Ishikawa (cell line): ENCODE data around the gene KCNJ1.

Source experiments
- CEBPB ChIP-seq: IDR thresholded peaks from 2 replicates; pipeline ENCODE4 v1.6.1; 2012
- CREB1 ChIP-seq: IDR thresholded peaks from 2 replicates; pipeline ENCODE4 v1.6.1; 2012; ENCODE audit warnings: low read depth
- EGR1 ChIP-seq: IDR thresholded peaks from 2 replicates; pipeline ENCODE4 v1.6.1; 2012
- EP300 ChIP-seq: IDR thresholded peaks from 2 replicates; pipeline ENCODE4 v1.6.1; 2012; ENCODE audit warnings: borderline replicate concordance
- FOXM1 ChIP-seq: IDR thresholded peaks from 2 replicates; pipeline ENCODE4 v1.6.1; 2012; ENCODE audit warnings: low read depth, borderline replicate concordance
- NFIC ChIP-seq: IDR thresholded peaks from 2 replicates; pipeline ENCODE4 v1.6.1; 2012
- RAD21 ChIP-seq: IDR thresholded peaks from 2 replicates; pipeline ENCODE4 v1.6.1; 2012; ENCODE audit warnings: low read depth
- TAF1 ChIP-seq: IDR thresholded peaks from 2 replicates; pipeline ENCODE4 v1.6.1; 2012; ENCODE audit warnings: low read depth, mild to moderate bottlenecking
- TCF12 ChIP-seq: IDR thresholded peaks from 2 replicates; pipeline ENCODE4 v1.6.1; 2012; ENCODE audit warnings: low read depth
- TEAD4 ChIP-seq: IDR thresholded peaks from 2 replicates; pipeline ENCODE4 v1.6.1; 2012
- YY1 ChIP-seq: IDR thresholded peaks from 2 replicates; pipeline ENCODE4 v1.6.1; 2012; ENCODE audit warnings: low read depth
- ZBTB7A ChIP-seq: IDR thresholded peaks from 2 replicates; pipeline ENCODE4 v1.6.1; 2012; ENCODE audit warnings: low read depth
- TF ChIP-seq, protein P1 (sequence below): IDR thresholded peaks from 2 replicates; pipeline ENCODE4 v1.6.1; 2012
- TF ChIP-seq, protein P2 (sequence below): IDR thresholded peaks from 2 replicates; pipeline ENCODE4 v1.6.1; 2012
- TF ChIP-seq, protein P3 (sequence below): IDR thresholded peaks from 2 replicates; pipeline ENCODE4 v1.6.1; 2012; ENCODE audit warnings: low read depth, mild to moderate bottlenecking

The KCNJ1 gene

DNA sequence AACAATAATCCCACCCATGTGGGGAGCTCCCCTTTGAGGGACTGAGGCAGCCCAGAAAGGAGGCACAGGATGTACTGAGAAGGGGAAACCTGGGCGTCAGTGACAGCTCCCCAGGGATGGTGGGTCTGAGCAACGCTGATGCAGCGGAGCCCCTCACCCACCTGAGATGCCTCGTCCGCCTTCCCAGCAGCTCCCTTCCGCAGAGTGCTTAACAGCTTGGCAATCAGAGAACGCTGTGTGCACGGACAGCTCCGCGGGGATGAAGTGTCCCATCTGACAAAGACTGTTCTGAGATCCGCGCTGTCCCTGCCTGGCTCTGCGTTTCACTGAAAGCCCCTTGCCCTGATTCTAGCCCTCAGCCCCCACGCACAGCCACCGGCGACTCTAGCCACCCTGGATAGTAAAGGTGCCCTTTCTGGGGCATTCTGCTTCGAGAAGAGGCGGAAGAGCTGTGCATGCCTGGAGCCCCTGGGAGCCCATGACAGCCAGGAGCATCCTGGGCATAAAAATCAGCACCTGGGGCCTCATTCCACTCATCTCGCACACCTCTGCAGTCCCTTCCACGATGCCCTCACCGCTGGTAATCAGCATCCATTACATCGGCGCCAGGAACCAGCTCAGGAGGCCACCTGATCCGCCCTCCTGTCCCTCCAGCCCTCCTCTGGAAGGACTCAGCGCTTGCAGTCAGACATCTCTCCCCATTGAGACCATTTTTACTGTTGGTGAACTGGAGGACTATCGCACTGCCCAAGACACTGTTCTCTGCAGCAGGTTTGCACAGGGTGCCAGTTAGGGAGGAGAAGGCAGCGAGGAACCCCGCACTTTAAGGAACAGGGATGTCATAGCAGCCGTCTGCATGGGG, 34.8 kb upstream of the KCNJ1 start:
- no peak for TF ChIP-seq YY1
- TF ChIP-seq, protein P1, sequence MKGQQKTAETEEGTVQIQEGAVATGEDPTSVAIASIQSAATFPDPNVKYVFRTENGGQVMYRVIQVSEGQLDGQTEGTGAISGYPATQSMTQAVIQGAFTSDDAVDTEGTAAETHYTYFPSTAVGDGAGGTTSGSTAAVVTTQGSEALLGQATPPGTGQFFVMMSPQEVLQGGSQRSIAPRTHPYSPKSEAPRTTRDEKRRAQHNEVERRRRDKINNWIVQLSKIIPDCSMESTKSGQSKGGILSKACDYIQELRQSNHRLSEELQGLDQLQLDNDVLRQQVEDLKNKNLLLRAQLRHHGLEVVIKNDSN, result no peak
- TF ChIP-seq, protein P2, sequence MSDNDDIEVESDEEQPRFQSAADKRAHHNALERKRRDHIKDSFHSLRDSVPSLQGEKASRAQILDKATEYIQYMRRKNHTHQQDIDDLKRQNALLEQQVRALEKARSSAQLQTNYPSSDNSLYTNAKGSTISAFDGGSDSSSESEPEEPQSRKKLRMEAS, result no peak

DNA sequence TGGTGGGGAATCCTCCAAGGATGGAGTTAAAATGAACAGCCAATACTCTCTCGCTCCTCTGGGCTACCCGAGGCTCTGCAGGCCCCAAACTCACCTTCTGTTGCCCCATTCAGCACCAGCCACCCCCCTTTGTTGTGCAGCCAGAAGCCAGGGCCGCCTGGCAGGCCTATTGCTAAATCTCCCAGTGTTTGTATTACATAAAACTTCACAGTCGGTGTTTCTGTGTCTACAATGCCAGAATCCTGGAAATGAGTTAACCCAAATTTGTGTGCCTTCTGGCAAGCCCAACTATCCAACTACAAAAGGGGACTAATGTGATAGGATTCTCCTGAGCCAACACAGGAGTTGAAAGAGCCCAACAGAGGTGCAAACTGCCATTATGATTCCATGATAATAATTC, 33.4 kb upstream of the KCNJ1 start:
- no peak for TF ChIP-seq FOXM1
- no peak for TF ChIP-seq EGR1
- no peak for TF ChIP-seq TEAD4

DNA sequence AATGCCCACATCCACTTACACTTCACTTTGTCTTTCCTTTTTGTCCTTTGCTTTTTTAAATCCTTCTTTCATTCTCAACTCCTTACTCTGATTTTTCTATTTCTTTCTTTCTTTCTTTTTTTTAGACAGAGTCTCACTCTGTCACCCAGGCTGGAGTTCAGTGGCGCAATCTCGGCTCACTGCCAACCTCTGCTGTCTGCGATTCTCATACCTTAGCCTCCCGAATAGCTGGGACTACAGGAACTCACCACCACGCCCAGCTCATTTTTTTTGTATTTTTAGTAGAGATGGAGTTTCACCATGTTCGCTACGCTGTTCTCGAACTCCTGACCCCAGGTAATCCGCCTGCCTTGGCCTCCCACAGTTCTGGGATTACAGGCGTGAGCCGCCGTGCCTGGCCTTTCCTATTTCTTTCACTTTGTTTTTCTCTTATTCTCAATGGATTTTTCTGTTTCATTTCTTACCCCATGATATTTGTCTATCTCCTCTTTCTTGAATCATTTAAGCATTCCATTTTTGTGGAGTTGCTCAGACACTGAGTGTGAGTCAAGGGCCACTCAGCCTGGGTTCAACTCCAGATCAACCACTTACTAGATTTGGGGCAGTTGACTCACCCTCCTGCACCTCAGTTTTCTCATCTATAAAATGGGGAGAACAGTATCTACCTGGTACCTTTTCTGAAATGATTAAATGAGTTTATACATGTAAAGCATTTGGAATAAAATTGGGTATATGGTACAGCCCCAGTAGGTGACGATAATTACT, 31.7 kb upstream of the KCNJ1 start:
- TF ChIP-seq CEBPB (peak; percentile 91), NFIC (peak; percentile 81), TEAD4 (0 out of 2 replicates have a peak, but pooled peaks have one; percentile 6), TCF12 (no peak)
- TF ChIP-seq, protein P1, result no peak

DNA sequence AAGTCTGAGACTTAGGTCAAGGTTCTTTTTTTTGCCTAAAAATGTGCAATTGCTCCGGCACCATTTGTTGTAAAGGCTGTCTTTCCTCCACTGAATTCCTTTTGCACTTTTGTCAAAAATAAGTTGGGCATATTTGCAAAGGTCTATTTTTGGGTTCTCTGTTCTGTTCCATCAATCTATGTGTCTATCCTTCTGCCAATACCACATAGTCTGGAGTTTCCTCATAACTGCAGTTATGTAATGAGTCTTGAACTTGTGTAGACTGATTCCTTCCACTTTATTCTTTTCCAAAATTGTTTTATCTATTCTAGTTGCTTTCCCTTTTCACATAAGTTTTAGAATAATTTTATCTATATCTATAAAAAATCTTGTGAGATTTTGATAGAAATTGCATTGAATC, 30.7 kb upstream of the KCNJ1 start:
- TF ChIP-seq TEAD4 (no peak), EGR1 (no peak), CREB1 (no peak), FOXM1 (no peak)
- TF ChIP-seq, protein P2, result no peak
- TF ChIP-seq, protein P3, sequence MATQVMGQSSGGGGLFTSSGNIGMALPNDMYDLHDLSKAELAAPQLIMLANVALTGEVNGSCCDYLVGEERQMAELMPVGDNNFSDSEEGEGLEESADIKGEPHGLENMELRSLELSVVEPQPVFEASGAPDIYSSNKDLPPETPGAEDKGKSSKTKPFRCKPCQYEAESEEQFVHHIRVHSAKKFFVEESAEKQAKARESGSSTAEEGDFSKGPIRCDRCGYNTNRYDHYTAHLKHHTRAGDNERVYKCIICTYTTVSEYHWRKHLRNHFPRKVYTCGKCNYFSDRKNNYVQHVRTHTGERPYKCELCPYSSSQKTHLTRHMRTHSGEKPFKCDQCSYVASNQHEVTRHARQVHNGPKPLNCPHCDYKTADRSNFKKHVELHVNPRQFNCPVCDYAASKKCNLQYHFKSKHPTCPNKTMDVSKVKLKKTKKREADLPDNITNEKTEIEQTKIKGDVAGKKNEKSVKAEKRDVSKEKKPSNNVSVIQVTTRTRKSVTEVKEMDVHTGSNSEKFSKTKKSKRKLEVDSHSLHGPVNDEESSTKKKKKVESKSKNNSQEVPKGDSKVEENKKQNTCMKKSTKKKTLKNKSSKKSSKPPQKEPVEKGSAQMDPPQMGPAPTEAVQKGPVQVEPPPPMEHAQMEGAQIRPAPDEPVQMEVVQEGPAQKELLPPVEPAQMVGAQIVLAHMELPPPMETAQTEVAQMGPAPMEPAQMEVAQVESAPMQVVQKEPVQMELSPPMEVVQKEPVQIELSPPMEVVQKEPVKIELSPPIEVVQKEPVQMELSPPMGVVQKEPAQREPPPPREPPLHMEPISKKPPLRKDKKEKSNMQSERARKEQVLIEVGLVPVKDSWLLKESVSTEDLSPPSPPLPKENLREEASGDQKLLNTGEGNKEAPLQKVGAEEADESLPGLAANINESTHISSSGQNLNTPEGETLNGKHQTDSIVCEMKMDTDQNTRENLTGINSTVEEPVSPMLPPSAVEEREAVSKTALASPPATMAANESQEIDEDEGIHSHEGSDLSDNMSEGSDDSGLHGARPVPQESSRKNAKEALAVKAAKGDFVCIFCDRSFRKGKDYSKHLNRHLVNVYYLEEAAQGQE, result no peak

DNA sequence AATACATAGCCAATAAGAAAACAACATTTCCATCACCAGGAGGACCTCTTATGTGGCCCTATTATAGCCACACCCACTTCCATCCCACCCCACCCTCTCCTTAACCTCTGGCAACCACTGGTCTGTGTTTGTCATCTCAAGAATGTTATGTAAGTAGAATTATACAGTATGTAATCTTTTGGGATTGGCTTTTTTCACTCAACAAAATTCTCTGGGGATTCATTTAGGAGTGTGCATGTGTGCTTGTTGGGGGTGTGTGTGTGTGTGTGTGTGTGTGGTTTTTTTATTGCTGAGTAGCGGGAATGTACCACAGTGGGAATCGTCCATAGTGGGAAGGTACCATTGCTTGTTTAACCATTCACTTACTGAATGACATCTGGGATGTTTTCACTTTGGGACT, 29.3 kb upstream of the KCNJ1 start:
- no peak for TF ChIP-seq CREB1
- no peak for TF ChIP-seq ZBTB7A
- TF ChIP-seq, protein P2, result no peak
- no peak for TF ChIP-seq RAD21
- TF ChIP-seq FOXM1, result no peak
- no peak for TF ChIP-seq EGR1
- TF ChIP-seq TCF12, result no peak
- TF ChIP-seq, protein P1, result no peak
- TF ChIP-seq CEBPB, result no peak
- TF ChIP-seq, protein P3, result no peak
- TF ChIP-seq NFIC, result no peak
- TF ChIP-seq EP300, result no peak
- TF ChIP-seq TEAD4, result no peak
- no peak for TF ChIP-seq YY1
- TF ChIP-seq TAF1, result no peak

DNA sequence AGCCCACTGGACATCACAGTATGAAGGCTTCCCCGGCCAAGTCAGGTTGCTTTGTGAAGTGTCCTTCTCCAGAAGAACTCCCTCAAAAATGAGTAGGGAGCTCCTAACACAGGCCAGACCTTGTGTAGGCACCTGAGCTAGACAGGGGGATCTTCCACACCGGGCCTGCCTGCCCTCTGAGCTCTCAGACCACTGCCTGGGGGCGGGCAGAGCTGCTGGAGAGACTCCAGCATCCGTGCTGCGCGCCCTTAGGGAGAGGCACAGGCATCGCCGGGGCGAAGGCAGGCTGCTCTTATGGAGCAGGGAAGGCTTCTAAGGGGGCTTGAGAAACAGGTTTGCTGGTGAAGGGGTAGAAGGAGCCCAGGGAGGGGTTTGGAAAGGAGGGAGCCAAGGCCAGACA, 28.4 kb upstream of the KCNJ1 start:
- TF ChIP-seq RAD21 (no peak), CEBPB (no peak), ZBTB7A (no peak), TEAD4 (no peak), TAF1 (no peak), NFIC (no peak), TCF12 (no peak), EGR1 (no peak), YY1 (no peak)
- TF ChIP-seq, protein P1, result no peak
- TF ChIP-seq, protein P2, result no peak
